Measurements from ENCODE around the gene CLCA2.

- TF ChIP-seq POLR2A (IDR thresholded peaks at IDR 0.05; ENCODE audit: low read length), result no peak
- no peak for TF ChIP-seq GATA1 (IDR thresholded peaks at IDR 0.05; ENCODE audit: low read depth, low read length)
Observed at GRCh38 chr1:86455073-86455472, 31.1 kb downstream of the CLCA2 start.
